Cardiac fibroblast (primary cell): ENCODE data around the gene PRB4.
A peak's percentile ranks its signal among the peaks of the same experiment; 100 is the strongest.
"Not testable (repeated sequence)": the region's sequence is repeated elsewhere in the genome, so short reads cannot be mapped to it uniquely, and the experiment has no call there.

Experiments
- DNase-seq, 2 donors: peaks; one replicate each; pipeline versions ENCODE4 v3.0.0 to v3.0.0-alpha.2; 2010; ENCODE audit warnings: low read depth in 2 of 2
- H3K4me3 ChIP-seq, 2 donors: replicated peaks in 1 of 2; 1 replicate in 1 of 2; 2 replicates in 1 of 2; pipeline ENCODE4 v1.5.1; 2011; ENCODE audit warnings: low read depth in 2 of 2, low read length in 2 of 2, mild to moderate bottlenecking in 2 of 2, moderate library complexity in 1 of 2
- CTCF ChIP-seq: IDR thresholded peaks from one replicate; pipeline ENCODE4 v1.5.1; 2011; ENCODE audit warnings: low read depth, mild to moderate bottlenecking, low read length, inconsistent platforms

PRB4 gene

GRCh38 chr12:11310336-11310735, at the start of gene PRB4:
PRB4 (minus strand) TSS chr12:11310436; CDS start chr12:11310398, 38 bp downstream.
- no peak for TF ChIP-seq CTCF
- no peak for DNase-seq
- H3K4me3 ChIP-seq, result no peak within 1 kb of the TSS

- H3K4me3 ChIP-seq, result not testable (repeated sequence)
Observed at GRCh38 chr12:11351736-11352135, 41.5 kb upstream of the PRB4 start.

GRCh38 chr12:11348439-11348838, 38.2 kb upstream of the PRB4 start:
- TF ChIP-seq CTCF, result no peak
- no peak overlapping the region for H3K4me3 ChIP-seq
- no peak for DNase-seq

More at GRCh38 chr12:11351736-11352135, 41.5 kb upstream of the PRB4 start:
- not testable (repeated sequence) for DNase-seq

- H3K4me3 ChIP-seq, result no peak overlapping the region
- no peak for DNase-seq
- no peak for TF ChIP-seq CTCF
Observed at GRCh38 chr12:11347810-11348209, 37.6 kb upstream of the PRB4 start.

GRCh38 chr12:11344500-11344899, 34.3 kb upstream of the PRB4 start:
- no peak for TF ChIP-seq CTCF
- no peak for DNase-seq
- no peak overlapping the region for H3K4me3 ChIP-seq

GRCh38 chr12:11324426-11324825, 14.2 kb upstream of the PRB4 start:
- no peak overlapping the region for H3K4me3 ChIP-seq
- no peak for DNase-seq
- TF ChIP-seq CTCF, result no peak

GRCh38 chr12:11321980-11322379, 11.7 kb upstream of the PRB4 start:
- H3K4me3 ChIP-seq, result no peak overlapping the region
- TF ChIP-seq CTCF, result no peak
- peak in 1 of 2 donors; percentile 1 for DNase-seq
